ENCODE data around the gene ZDHHC9. TPM values are rescaled to one million over a fixed set of nuclear protein-coding genes. Genes with fewer than 3 reads are reported as not detected.

The ZDHHC9 gene
- polyA plus RNA-seq, 4 donors = 40.1 to 47.2 (median 44.0) TPM

- no peak for DNase-seq (ENCODE audit: low read depth in 4 of 4, low spot score in 2 of 4)
These were observed 74.1 kb downstream of the ZDHHC9 start for GRCh38 chrX:129769467-129770154.

DNA sequence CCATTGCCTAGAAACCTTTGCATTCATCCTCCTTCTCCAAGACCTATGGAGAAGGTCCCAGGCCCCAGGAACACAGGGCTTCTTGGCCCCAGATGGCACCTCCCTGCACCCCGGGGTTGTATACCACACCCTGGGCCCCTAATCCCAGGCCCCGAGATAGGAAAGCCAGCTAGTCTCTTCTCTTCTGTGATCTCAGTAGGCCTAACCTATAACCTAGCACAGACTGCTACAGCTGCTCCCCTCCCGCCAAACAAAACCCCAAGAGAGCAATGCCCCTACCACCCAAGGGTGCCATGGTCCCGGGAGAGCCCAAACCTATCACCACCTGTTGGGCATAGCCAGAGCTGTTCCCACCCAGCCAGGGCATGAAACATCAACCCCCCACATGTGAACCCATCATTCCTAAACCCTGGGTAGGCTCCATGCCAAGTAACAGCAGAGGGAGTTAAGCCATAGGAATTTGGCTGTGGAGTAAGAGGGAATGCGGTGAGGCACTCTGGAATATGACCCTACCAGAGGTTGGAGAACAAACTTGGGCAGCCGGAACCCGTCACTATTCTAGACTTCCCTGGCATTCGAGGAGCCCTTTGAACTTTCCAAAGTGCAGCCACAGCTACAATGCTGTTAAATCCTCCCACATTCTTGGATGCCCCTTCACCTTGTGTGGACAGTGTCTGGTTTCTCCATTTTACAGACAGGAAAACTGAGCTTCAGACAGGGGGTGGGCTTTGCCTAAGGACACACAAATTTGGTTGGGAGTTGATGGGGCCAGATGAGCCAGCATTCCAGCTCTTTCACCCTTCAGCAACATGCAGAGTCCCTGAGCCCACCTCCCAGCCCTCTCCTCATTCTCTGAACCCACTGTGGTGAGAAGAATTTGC, 74.9 kb downstream of the ZDHHC9 start:
- no peak for DNase-seq (ENCODE audit: low read depth in 4 of 4, low spot score in 2 of 4)

DNA sequence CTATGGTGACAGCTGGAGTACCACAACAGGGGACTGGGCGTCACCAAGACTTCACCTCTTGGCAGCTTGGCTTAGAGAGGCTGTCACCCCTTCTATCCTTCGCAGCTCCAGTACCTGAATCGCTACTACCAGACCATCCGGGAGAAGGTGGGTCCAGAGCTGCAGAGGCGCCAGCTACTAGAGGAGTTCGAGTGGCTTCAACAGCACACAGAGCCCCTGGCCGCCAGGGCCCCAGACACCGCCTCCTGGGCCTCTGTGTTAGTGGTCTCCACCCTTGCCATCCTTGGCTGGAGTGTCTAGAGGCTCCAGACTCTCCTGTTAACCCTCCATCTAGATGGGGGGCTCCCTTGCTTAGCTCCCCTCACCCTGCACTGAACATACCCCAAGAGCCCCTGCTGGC, 75.5 kb downstream of the ZDHHC9 start:
- no peak for DNase-seq (ENCODE audit: low read depth in 4 of 4, low spot score in 2 of 4)

GRCh38 chrX:129763666-129764065, 80.0 kb downstream of the ZDHHC9 start:
- DNase-seq (ENCODE audit: low read depth in 4 of 4, low spot score in 2 of 4) = no peak

GRCh38 chrX:129762448-129762847, 81.2 kb downstream of the ZDHHC9 start:
- DNase-seq (ENCODE audit: low read depth in 4 of 4, low spot score in 2 of 4) = no peak

DNA sequence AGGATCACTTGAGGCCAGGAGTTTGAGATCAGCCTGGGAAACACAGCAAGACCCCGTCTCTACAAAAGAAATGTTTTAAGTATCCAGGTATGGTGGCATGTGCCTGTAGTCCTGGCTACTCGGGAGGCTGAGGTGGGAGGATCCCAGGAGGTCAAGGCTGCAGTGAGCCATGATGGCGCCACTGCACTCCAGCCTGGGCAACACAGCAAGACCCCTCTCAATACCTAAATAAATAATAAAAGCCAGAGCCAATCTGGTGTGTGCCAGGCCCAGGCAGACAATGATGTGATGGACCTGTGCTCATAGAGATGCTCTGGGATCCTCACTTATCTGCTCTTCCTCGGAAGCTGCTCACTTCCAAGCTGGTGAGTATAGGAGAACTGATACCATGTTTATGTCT, 82.1 kb downstream of the ZDHHC9 start:
- DNase-seq (ENCODE audit: low read depth in 4 of 4, low spot score in 2 of 4) = no peak

DNA sequence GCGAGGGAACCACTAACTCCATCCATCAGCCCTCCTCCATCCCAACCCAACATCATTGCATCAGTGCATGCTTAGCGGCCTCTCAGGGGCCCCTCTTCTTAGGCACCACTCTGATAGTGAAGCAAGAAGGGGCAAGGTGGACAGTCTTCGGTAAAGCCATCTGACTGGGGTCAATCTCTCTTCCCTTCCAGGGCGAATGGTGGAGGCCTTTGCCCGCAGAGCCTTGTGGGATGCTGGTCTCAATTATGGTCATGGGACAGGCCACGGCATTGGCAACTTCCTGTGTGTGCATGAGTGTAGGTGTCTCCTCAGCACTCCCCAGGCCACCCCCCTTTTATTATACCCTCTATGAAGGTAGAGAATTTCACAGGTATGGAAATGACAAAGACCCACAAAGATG, 82.7 kb downstream of the ZDHHC9 start:
- no peak for DNase-seq (ENCODE audit: low read depth in 4 of 4, low spot score in 2 of 4)

GRCh38 chrX:129760155-129760554, 83.5 kb downstream of the ZDHHC9 start:
- DNase-seq (ENCODE audit: low read depth in 4 of 4, low spot score in 2 of 4) = no peak

GRCh38 chrX:129759576-129760061, 84.1 kb downstream of the ZDHHC9 start:
- no peak for DNase-seq (ENCODE audit: low read depth in 4 of 4, low spot score in 2 of 4)

- DNase-seq (ENCODE audit: low read depth in 4 of 4, low spot score in 2 of 4) = no peak
These were observed 87.7 kb downstream of the ZDHHC9 start for GRCh38 chrX:129755779-129756650.

GRCh38 chrX:129754056-129755024, 89.3 kb downstream of the ZDHHC9 start:
- DNase-seq (ENCODE audit: low read depth in 4 of 4, low spot score in 2 of 4) = no peak

Other genes with a start within 250 kb of the ZDHHC9 start
- gene APLN, start 188.9 kb downstream of the ZDHHC9 start, polyA plus RNA-seq (ENCODE audit: insufficient read length in 4 of 4) = 1 to 10 TPM; 4.8 to 8.6 (median 6.8) TPM
- 10 to 100 TPM; 50.0 to 82.7 (median 56.3) TPM for gene XPNPEP2, start 104.9 kb downstream of the ZDHHC9 start, polyA plus RNA-seq (ENCODE audit: insufficient read length in 4 of 4)
- 1 to 10 TPM; 1.3 to 2.2 (median 1.9) TPM for gene SASH3, start 63.9 kb downstream of the ZDHHC9 start, polyA plus RNA-seq (ENCODE audit: insufficient read length in 4 of 4)
- 10 to 100 TPM; 25.0 to 28.7 (median 26.3) TPM for gene UTP14A, start 62.3 kb upstream of the ZDHHC9 start, polyA plus RNA-seq (ENCODE audit: insufficient read length in 4 of 4)
- 10 to 100 TPM; 14.4 to 24.8 (median 18.4) TPM for gene BCORL1, start 138.7 kb upstream of the ZDHHC9 start, polyA plus RNA-seq (ENCODE audit: insufficient read length in 4 of 4)